ENCODE results near the gene TASOR.

Gene TASOR

GRCh38 chr3:56688191-56688590 is 5.1 kb upstream of the TASOR start:
- TF ChIP-seq POLR2AphosphoS5 (IDR thresholded peaks at IDR 0.05; ENCODE audit: low read depth, low read length) (no peak), FOXP2 (optimal IDR thresholded peaks at IDR 0.05; ENCODE audit: borderline replicate concordance, extremely low read depth, extremely low read length, insufficient read depth) (no peak), TAF1 (IDR thresholded peaks at IDR 0.05; ENCODE audit: borderline replicate concordance, insufficient read depth, low read length) (no peak), REST (IDR thresholded peaks at IDR 0.05; ENCODE audit: insufficient read depth in 1 of 2, low read depth in 2 of 2, low read length in 2 of 2) (no peak), SIN3A (IDR thresholded peaks at IDR 0.05; ENCODE audit: borderline replicate concordance, insufficient read depth, low read length) (no peak)

GRCh38 chr3:56684029-56684428 is 964 bp upstream of the TASOR start:
- no peak for TF ChIP-seq POLR2AphosphoS5 (IDR thresholded peaks at IDR 0.05; ENCODE audit: low read depth, low read length)
- TF ChIP-seq SIN3A (IDR thresholded peaks at IDR 0.05; ENCODE audit: borderline replicate concordance, insufficient read depth, low read length) = no peak
- no peak for TF ChIP-seq REST (IDR thresholded peaks at IDR 0.05; ENCODE audit: insufficient read depth in 1 of 2, low read depth in 2 of 2, low read length in 2 of 2)
- TF ChIP-seq TAF1 (IDR thresholded peaks at IDR 0.05; ENCODE audit: borderline replicate concordance, insufficient read depth, low read length) = no peak
- no peak for TF ChIP-seq FOXP2 (optimal IDR thresholded peaks at IDR 0.05; ENCODE audit: borderline replicate concordance, extremely low read depth, extremely low read length, insufficient read depth)

DNA sequence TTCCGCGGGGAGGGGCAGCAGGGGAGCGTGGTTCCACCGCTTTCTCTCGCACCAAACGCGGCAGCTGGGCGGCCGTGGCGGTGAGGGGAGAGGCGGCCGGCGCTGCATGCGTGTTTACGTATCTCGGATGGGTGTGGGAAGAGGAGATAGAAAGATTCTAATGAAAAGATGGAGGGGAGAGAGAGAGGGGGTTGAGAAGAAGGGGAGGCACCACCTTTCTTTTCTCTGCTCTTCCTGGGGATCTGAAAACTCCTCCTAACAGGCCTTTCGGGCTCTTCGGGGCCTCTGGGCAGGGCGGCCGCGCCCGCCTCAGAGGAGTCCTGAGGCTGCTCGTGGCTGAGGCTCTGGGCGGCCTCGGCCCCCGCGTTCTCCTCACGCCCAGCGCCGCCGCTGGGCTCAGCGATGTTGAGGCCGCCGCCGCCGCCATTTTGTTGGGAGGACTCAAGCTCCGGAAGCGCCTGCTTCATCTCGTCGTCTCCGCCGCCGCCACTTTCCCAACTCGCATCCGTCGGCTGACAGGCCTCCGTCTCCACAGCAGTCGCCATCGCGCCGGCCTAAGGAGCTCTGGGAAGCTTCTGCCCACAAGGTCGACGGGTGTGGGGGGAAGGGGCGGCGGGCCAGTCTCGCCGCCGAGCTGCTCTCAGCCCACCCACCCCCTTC is 473 bp downstream of the TASOR start:
- TF ChIP-seq POLR2AphosphoS5 (IDR thresholded peaks at IDR 0.05; ENCODE audit: low read depth, low read length) (peak; percentile 59; the same call in 1 of the 2 replicates), TAF1 (IDR thresholded peaks at IDR 0.05; ENCODE audit: borderline replicate concordance, insufficient read depth, low read length) (0 out of 2 replicates have a peak, but pooled peaks have one; percentile 1), REST (IDR thresholded peaks at IDR 0.05; ENCODE audit: insufficient read depth in 1 of 2, low read depth in 2 of 2, low read length in 2 of 2) (no peak), SIN3A (IDR thresholded peaks at IDR 0.05; ENCODE audit: borderline replicate concordance, insufficient read depth, low read length) (no peak), FOXP2 (optimal IDR thresholded peaks at IDR 0.05; ENCODE audit: borderline replicate concordance, extremely low read depth, extremely low read length, insufficient read depth) (no peak)

- TF ChIP-seq TAF1 (IDR thresholded peaks at IDR 0.05; ENCODE audit: borderline replicate concordance, insufficient read depth, low read length) (0 out of 2 replicates have a peak, but pooled peaks have one; percentile 6), FOXP2 (optimal IDR thresholded peaks at IDR 0.05; ENCODE audit: borderline replicate concordance, extremely low read depth, extremely low read length, insufficient read depth) (no peak), REST (IDR thresholded peaks at IDR 0.05; ENCODE audit: insufficient read depth in 1 of 2, low read depth in 2 of 2, low read length in 2 of 2) (no peak), POLR2AphosphoS5 (IDR thresholded peaks at IDR 0.05; ENCODE audit: low read depth, low read length) (no peak), SIN3A (IDR thresholded peaks at IDR 0.05; ENCODE audit: borderline replicate concordance, insufficient read depth, low read length) (no peak)
Measured at GRCh38 chr3:56681984-56682461, 1.0 kb downstream of the TASOR start.

All from PFSK-1 (cell line).